RKO (cell line): Measurements from ENCODE around the gene PKLR.
"Not testable (repeated sequence)": the region's sequence is repeated elsewhere in the genome, so short reads cannot be mapped to it uniquely, and the experiment has no call there.

Source experiments
- DNase-seq: peaks from one replicate; pipeline ENCODE4 v3.0.0-alpha.2; 2016; ENCODE audit warnings: low spot score

PKLR gene

GRCh38 chr1:155301342-155301841 lies at the start of gene PKLR:
PKLR (minus strand) TSS chr1:155301438; CDS start chr1:155301395, 43 bp downstream.
- DNase-seq: no peak

GRCh38 chr1:155342842-155343241 lies 41.6 kb upstream of the PKLR start:
- no peak for DNase-seq

GRCh38 chr1:155339515-155340097 lies 38.4 kb upstream of the PKLR start:
- no peak for DNase-seq

GRCh38 chr1:155334962-155335361 lies 33.7 kb upstream of the PKLR start:
- DNase-seq: no peak

- no peak for DNase-seq
These were observed 28.9 kb upstream of the PKLR start for GRCh38 chr1:155329980-155330598.

GRCh38 chr1:155328856-155329255 lies 27.6 kb upstream of the PKLR start:
- not testable (repeated sequence) for DNase-seq

- no peak for DNase-seq
These were observed 26.7 kb upstream of the PKLR start for GRCh38 chr1:155327981-155328380.

- no peak for DNase-seq
These were observed 25.4 kb upstream of the PKLR start for GRCh38 chr1:155326631-155327037.

- no peak for DNase-seq
These were observed 24.8 kb upstream of the PKLR start for GRCh38 chr1:155326020-155326526.

- DNase-seq: no peak
These were observed 24.3 kb upstream of the PKLR start for GRCh38 chr1:155325603-155325893.

GRCh38 chr1:155324717-155325602 lies 23.7 kb upstream of the PKLR start:
- peak; percentile 82 for DNase-seq

GRCh38 chr1:155324037-155324716 lies 22.9 kb upstream of the PKLR start:
- peak; percentile 95 for DNase-seq

GRCh38 chr1:155323729-155324036 lies 22.4 kb upstream of the PKLR start:
- DNase-seq: peak; percentile 91

GRCh38 chr1:155322953-155323728 lies 21.9 kb upstream of the PKLR start:
- DNase-seq: peak; percentile 95

GRCh38 chr1:155322571-155322952 lies 21.3 kb upstream of the PKLR start:
- peak; percentile 58 for DNase-seq

- no peak for DNase-seq
These were observed 20.6 kb upstream of the PKLR start for GRCh38 chr1:155321639-155322503.

- DNase-seq: no peak
These were observed 19.7 kb upstream of the PKLR start, which contains the start of gene RUSC1 for GRCh38 chr1:155320661-155321617. RUSC1 (plus strand) TSS chr1:155320894; CDS start chr1:155321774, 880 bp downstream.

GRCh38 chr1:155320252-155320651 lies 19.0 kb upstream of the PKLR start:
- DNase-seq: no peak

- DNase-seq: no peak
These were observed 18.3 kb upstream of the PKLR start for GRCh38 chr1:155319536-155319935.
